ENCODE measurements around the gene UBE3B.

- TF ChIP-seq EZH2 (IDR thresholded peaks at IDR 0.05; ENCODE audit: low read length) (no peak), CTCF (optimal IDR thresholded peaks at IDR 0.05 in 1 of 3, IDR thresholded peaks at IDR 0.05 in 1 of 3, conservative IDR thresholded peaks at IDR 0.05 in 1 of 3; ENCODE audit: extremely low read depth in 1 of 3, insufficient read depth in 2 of 3, low read length in 3 of 3) (no peak)
Measured at GRCh38 chr12:109524466-109525278, 47.2 kb downstream of the UBE3B start.
